IPS-11a (cell line): Measurements from ENCODE around the gene LONP1.
"Not testable (repeated sequence)": the region's sequence is repeated elsewhere in the genome, so short reads cannot be mapped to it uniquely, and the experiment has no call there.

Source experiments
- H3K4me3 ChIP-seq: one replicate; pipeline ENCODE4 v1.5.1; 2013; ENCODE audit warnings: low read depth, low read length, control low read depth

Gene LONP1

GRCh38 chr19:5693195-5694166, 26.5 kb downstream of the LONP1 start:
- H3K4me3 ChIP-seq = no peak overlapping the region

DNA sequence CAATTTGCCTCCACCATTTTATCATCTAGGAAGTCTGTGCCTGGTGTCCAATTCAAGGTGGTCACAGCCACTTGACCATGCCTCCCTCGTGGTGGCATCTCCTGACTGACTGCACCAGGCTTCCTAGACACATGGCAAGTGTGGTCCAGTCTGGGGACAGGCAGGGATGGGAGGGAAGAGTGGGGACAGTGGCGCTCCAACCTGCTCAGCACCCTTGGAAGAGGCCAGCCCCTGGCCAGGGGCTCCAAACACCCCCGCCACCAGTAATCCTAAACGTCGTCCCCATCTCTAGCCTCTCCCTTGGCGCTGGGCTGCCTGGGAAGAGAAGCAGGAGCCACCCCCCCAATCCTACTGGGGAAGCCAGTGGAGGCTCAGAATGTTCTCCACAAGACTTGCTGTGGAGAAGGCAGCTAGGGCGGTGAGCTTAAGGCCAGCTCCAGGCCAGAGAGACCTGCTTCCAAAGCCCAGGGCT, 27.2 kb downstream of the LONP1 start:
- no peak overlapping the region for H3K4me3 ChIP-seq

- no peak overlapping the region for H3K4me3 ChIP-seq
Measured at GRCh38 chr19:5691822-5692722, 27.9 kb downstream of the LONP1 start.

GRCh38 chr19:5690955-5691821, 28.8 kb downstream of the LONP1 start:
- peak overlapping the region; percentile 97 for H3K4me3 ChIP-seq

- H3K4me3 ChIP-seq = peak within 1 kb of the TSS; percentile 97
Measured at GRCh38 chr19:5690125-5690954, 29.6 kb downstream of the LONP1 start, which contains the start of gene RPL36. TSS of gene RPL36 (plus strand) at chr19:5690295. CDS start at chr19:5690508, 213 bp downstream.

DNA sequence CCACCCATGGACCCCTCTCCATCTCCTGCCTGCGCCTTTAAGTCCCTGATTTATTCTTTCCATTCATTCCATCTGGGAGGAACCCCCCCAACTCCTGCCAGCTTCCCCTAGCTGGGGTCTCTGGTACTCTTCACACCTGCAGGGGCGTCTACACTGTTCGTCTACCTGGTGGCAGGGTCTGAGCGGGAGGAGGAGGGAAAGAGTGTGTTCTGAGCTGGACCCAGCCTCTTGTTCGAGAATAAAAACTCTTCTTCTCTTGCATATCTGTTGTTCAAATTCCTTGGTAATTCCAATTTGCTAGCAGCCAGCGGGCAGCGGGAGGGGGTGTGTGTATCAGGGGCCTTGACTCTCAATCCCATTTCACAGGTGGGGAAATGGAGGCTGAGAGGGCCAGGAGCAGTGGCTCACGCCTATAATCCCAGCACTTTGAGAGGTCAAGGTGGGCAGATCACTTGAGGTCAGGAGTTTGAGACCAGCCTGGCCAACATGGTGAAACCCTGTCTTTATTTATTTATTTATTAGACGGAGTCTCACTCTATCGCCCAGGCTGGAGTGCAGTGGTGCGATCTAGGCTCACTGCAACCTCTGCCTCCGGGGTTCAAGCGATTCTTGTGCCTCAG, 31.6 kb downstream of the LONP1 start:
- not testable (repeated sequence) for H3K4me3 ChIP-seq

DNA sequence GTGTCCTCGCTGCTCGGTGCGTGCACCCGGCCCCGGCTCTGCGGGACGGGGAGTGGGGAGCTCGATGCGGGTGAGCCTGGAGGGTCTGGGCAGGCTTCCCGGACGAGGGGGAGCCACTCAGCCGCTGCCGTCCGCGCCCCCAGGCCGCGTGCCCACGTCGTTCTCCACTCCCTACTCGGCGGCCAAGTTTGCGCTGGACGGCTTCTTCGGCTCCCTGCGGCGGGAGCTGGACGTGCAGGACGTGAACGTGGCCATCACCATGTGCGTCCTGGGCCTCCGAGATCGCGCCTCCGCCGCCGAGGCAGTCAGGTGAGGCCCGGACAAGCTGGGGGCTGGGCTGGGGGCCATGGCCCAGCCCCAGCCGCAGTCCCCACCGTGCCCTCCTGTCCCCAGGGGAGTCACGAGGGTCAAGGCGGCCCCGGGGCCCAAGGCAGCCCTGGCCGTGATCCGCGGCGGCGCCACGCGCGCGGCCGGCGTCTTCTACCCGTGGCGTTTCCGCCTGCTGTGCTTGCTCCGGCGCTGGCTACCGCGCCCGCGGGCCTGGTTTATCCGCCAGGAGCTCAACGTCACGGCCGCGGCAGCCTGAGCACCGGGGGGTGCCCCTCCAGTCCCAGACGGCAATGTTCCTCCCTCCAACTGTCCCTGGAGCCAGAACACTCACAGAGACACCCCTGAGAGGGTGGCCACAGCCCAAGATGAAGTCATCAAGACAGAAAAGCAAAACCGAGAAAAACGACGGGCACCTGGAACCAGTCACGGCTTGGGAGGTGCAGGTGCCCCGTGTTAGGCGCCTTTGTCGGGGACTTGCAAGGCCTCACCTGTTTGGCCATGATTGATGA, 32.4 kb downstream of the LONP1 start:
- peak overlapping the region; percentile 8 for H3K4me3 ChIP-seq

GRCh38 chr19:5686647-5687359, 33.1 kb downstream of the LONP1 start:
- peak overlapping the region; percentile 58 for H3K4me3 ChIP-seq

- peak overlapping the region; percentile 58 for H3K4me3 ChIP-seq
Measured at GRCh38 chr19:5686326-5686646, 33.7 kb downstream of the LONP1 start.

GRCh38 chr19:5684694-5685430, 35.1 kb downstream of the LONP1 start:
- H3K4me3 ChIP-seq = no peak overlapping the region

- H3K4me3 ChIP-seq = no peak overlapping the region
Measured at GRCh38 chr19:5683177-5683886, 36.6 kb downstream of the LONP1 start.

DNA sequence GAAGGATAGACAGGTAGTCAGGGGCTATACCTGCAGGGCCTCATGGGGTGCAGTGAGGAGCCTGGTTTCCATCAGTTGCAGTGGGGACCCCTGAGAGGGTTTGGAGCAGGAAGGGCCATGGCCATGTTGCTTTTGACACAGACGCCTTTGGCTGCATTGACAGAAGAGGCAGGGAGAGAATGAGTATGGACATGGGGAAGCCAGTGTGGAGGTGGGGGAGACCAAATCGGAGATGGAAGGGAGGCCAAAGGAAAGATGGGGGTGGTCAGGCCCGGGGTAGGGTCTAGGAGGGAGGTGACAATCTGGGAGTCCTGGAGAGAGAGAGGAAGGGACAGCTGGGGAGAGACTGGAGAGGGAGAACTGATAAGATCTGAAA, 37.9 kb downstream of the LONP1 start:
- H3K4me3 ChIP-seq = no peak overlapping the region

DNA sequence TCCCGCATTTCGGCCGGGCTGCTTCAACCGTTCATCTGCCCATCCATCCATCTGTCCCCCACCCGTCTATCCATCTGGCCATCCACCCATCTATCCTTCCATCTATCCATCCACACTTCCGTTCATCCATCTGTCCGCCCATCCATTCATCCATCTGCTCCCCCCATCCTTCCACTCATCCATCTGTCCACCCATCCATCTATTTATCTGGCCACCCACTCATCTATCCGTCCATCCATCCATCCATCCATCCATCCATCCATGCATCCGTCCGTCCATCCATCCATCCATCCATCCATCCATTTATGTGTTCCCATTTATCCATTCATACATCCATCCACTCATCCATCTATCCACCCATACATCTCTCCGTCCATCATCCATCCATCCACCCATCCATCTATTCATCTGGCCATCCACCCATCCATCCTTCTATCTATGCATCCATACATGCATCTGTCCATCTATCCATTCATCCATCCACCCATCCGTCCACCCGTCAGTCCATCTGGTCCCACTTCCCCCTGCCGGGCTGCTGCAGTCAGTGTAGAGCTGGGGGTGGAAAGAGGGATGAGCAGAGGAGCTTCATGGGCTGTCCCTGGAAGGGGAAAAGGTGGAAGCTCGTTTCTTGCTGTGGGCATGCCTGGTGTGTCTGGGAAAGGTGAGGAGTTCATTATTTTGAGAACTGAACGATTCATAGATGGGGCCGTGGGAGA, 38.4 kb downstream of the LONP1 start:
- H3K4me3 ChIP-seq = peak overlapping the region; percentile 74

GRCh38 chr19:5680437-5681368, 39.2 kb downstream of the LONP1 start, which contains the start of the genes HSD11B1L and MICOS13:
TSS of gene HSD11B1L (plus strand) at chr19:5681027. CDS start at chr19:5684833, 3,806 bp downstream.
TSS of gene MICOS13 (minus strand) at chr19:5680516. CDS start at chr19:5680486, 30 bp downstream.
- H3K4me3 ChIP-seq = peak within 1 kb of the TSS; percentile 74

DNA sequence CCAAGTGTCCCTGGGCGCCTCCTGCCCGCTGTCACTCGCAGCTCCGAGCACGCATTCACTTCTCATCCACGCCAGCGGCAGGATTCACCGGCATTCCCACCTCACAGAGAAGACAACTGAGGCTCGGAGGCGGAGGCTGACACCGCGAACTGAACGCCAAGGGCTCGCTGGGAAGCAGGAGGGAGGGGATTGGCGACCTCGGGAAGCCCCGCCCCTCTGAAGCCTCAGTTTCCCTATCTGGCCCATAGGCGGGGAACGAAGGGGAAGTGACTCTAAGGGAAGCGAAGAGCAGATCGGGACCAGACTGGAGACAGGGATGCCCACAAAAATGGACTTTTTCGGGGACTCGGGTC, 39.9 kb downstream of the LONP1 start:
- peak overlapping the region; percentile 74 for H3K4me3 ChIP-seq
